GM12892 (cell line): ENCODE results near the gene RECK.

ENCODE experiments used
- POLR2A ChIP-seq: IDR thresholded peaks from 2 replicates; pipeline ENCODE4 v1.6.1; 2011; ENCODE audit warnings: low read depth, low read length, control low read depth
- POLR2AphosphoS5 ChIP-seq: IDR thresholded peaks from 2 replicates; pipeline ENCODE4 v1.6.1; 2011; ENCODE audit warnings: low read depth, low read length, control low read depth

GRCh38 chr9:36134761-36135505 lies 98.2 kb downstream of the RECK start:
- no peak for TF ChIP-seq POLR2A
- TF ChIP-seq POLR2AphosphoS5, result no peak
